Measurements from ENCODE around the gene ZNF783.

DNA sequence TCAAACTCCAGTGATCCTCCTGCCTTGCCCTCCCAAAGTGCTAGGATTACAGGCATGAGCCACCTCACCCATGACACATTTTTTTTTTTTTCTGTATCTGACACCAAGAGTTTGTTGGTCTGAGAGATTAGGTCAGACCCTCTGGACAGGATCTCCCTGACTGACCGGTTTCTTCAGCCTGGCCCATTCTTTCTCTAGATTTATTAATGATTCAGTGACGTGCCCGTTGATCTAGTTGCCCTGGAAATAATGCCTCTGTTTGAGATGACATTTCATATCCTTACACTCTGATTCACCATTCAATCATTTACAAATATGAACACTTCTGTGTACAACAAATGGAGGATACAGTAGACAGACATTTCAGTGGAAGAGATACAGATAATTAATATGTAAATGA, 23.9 kb upstream of the ZNF783 start:
- TF ChIP-seq, protein P1, sequence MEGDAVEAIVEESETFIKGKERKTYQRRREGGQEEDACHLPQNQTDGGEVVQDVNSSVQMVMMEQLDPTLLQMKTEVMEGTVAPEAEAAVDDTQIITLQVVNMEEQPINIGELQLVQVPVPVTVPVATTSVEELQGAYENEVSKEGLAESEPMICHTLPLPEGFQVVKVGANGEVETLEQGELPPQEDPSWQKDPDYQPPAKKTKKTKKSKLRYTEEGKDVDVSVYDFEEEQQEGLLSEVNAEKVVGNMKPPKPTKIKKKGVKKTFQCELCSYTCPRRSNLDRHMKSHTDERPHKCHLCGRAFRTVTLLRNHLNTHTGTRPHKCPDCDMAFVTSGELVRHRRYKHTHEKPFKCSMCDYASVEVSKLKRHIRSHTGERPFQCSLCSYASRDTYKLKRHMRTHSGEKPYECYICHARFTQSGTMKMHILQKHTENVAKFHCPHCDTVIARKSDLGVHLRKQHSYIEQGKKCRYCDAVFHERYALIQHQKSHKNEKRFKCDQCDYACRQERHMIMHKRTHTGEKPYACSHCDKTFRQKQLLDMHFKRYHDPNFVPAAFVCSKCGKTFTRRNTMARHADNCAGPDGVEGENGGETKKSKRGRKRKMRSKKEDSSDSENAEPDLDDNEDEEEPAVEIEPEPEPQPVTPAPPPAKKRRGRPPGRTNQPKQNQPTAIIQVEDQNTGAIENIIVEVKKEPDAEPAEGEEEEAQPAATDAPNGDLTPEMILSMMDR (IDR thresholded peaks at IDR 0.05; ENCODE audit: insufficient read depth, low read length, poor library complexity, severe bottlenecking), result no peak
- TF ChIP-seq EZH2phosphoT487 (conservative IDR thresholded peaks at IDR 0.05; ENCODE audit: low read length), result no peak

Measured in SU-DHL-6 (cell line).